Endothelial cell of umbilical vein (primary cell): Measurements from ENCODE around the gene AHSP. TPM values are rescaled to one million over a fixed set of nuclear protein-coding genes. Genes with fewer than 3 reads are reported as not detected.

Experiments
- BruUV-seq: library from RNA; stranded (reverse); fragments of 400-500 nt; replicated peaks from 2 replicates; lab custom pipeline; 2021; lab: Mats Ljungman, UMichigan
- CTCF ChIA-PET: fragments of 300-600, 350-600 bp; sonication (Branson Sonifier 250); formaldehyde crosslinking; loops from one replicate; lab custom pipeline; 2021; ENCODE audit warnings: antibody characterized with exemption, inconsistent platforms; lab: Charles Lee
- POLR2A ChIA-PET: fragments of 300-600, 350-600 bp; sonication (Branson Sonifier 250); formaldehyde crosslinking; loops from one replicate; lab custom pipeline; 2021; ENCODE audit warnings: antibody characterized with exemption, inconsistent platforms; lab: Charles Lee
- DNase-seq: peaks from one replicate; pipeline ENCODE4 v3.0.0-alpha.2; 2011; ENCODE audit warnings: low read depth, low spot score
- FAIRE-seq: peaks from 2 replicates; lab custom pipeline; 2011; peaks lifted over from hg19 to GRCh38; lab: Jason Lieb, UNC
- H2AFZ ChIP-seq: 2 replicates; pipeline ENCODE4 v1.6.0; 2012; ENCODE audit warnings: low read depth, low read length, control low read depth, inconsistent platforms
- H3K27ac ChIP-seq: 2 replicates; pipeline ENCODE4 v1.5.1; 2011; ENCODE audit warnings: low read depth, mild to moderate bottlenecking, control low read depth, low read length, moderate library complexity; ENCODE audit not compliant: insufficient read depth
- H3K27me3 ChIP-seq, 2 experiments: 2 replicates each; pipeline versions ENCODE4 v1.6.0 to v1.6.1; 2011; ENCODE audit warnings: low read length in 2 of 2, mixed read lengths in 1 of 2; ENCODE audit not compliant: control insufficient read depth in 2 of 2, insufficient read depth in 2 of 2
- H3K36me3 ChIP-seq, 2 experiments: 2 replicates in 1 of 2; 3 replicates in 1 of 2; pipeline ENCODE4 v1.5.1; 2011; ENCODE audit warnings: low read length in 2 of 2, mild to moderate bottlenecking in 1 of 2, moderate library complexity in 1 of 2; ENCODE audit not compliant: control insufficient read depth in 2 of 2, insufficient read depth in 2 of 2; ENCODE audit errors: extremely low read depth in 1 of 2
- H3K4me1 ChIP-seq: 3 replicates; pipeline ENCODE4 v1.5.1; 2011; ENCODE audit warnings: mild to moderate bottlenecking, low read length; ENCODE audit not compliant: control insufficient read depth, insufficient read depth; ENCODE audit errors: extremely low read depth
- H3K4me2 ChIP-seq: 2 replicates; pipeline ENCODE4 v1.6.1; 2011; ENCODE audit warnings: low read length, control low read depth, mixed read lengths; ENCODE audit not compliant: insufficient read depth
- H3K4me3 ChIP-seq, 3 experiments: fragments of 200-600 bp in 1 of 3; sonication (generic), shearing (Covaris generic) in 1 of 3; replicated peaks in 1 of 3; 2 replicates each; pipeline ENCODE4 v1.5.1; 2011 to 2016; ENCODE audit warnings: control low read depth in 3 of 3, low read length in 3 of 3, mild to moderate bottlenecking in 2 of 3, inconsistent platforms in 1 of 3, low read depth in 1 of 3, moderate library complexity in 1 of 3; ENCODE audit not compliant: insufficient read depth in 1 of 3
- H3K79me2 ChIP-seq: 2 replicates; pipeline ENCODE4 v1.6.0; 2012; ENCODE audit warnings: low read length, inconsistent platforms; ENCODE audit not compliant: control insufficient read depth, insufficient read depth
- H3K9ac ChIP-seq: replicated peaks from 2 replicates; pipeline ENCODE3; 2011; ENCODE audit warnings: low read length, control low read depth; ENCODE audit not compliant: insufficient read depth; ENCODE audit errors: extremely low read depth
- H3K9me1 ChIP-seq: replicated peaks from 3 replicates; pipeline ENCODE4 v1.6.0; 2011; ENCODE audit warnings: mild to moderate bottlenecking, low read length; ENCODE audit not compliant: control insufficient read depth, insufficient read depth; ENCODE audit errors: extremely low read depth
- H3K9me3 ChIP-seq: replicated peaks from 2 replicates; pipeline ENCODE4 v1.5.1; 2012; ENCODE audit warnings: low read length, inconsistent platforms; ENCODE audit not compliant: control insufficient read depth, insufficient read depth
- H4K20me1 ChIP-seq: replicated peaks from 2 replicates; pipeline ENCODE3; 2011; ENCODE audit warnings: mild to moderate bottlenecking, low read length; ENCODE audit not compliant: control insufficient read depth, insufficient read depth; ENCODE audit errors: extremely low read depth
- CTCF ChIP-seq, 2 donors: IDR thresholded peaks; 1 replicate in 1 of 2; 2 replicates in 1 of 2; pipeline ENCODE4 v1.5.1; 2011; ENCODE audit warnings: low read length in 2 of 2, mild to moderate bottlenecking in 2 of 2, moderate library complexity in 2 of 2, control low read depth in 1 of 2, inconsistent platforms in 1 of 2, low read depth in 1 of 2; ENCODE audit not compliant: insufficient read depth in 1 of 2; ENCODE audit errors: extremely low read depth in 1 of 2
- EZH2 ChIP-seq: IDR thresholded peaks from 2 replicates; pipeline ENCODE4 v1.6.1; 2012; ENCODE audit warnings: borderline replicate concordance, low read depth, mild to moderate bottlenecking, moderate library complexity, low read length, inconsistent platforms; ENCODE audit not compliant: severe bottlenecking
- FOS ChIP-seq: IDR thresholded peaks from 2 replicates; pipeline ENCODE4 v1.6.1; 2011; ENCODE audit warnings: mild to moderate bottlenecking, low read length, moderate library complexity, borderline replicate concordance; ENCODE audit not compliant: insufficient read depth
- GATA2 ChIP-seq: IDR thresholded peaks from 2 replicates; pipeline ENCODE4 v1.7.0; 2011; ENCODE audit warnings: low read depth, mild to moderate bottlenecking, moderate library complexity, mixed read lengths, low read length; ENCODE audit not compliant: insufficient read length, insufficient read depth
- JUN ChIP-seq: IDR thresholded peaks from 2 replicates; pipeline ENCODE4 v1.6.1; 2011; ENCODE audit warnings: borderline replicate concordance, low read depth; ENCODE audit not compliant: insufficient read length, insufficient read depth
- MAX ChIP-seq: IDR thresholded peaks from 2 replicates; pipeline ENCODE4 v1.6.1; 2011; ENCODE audit not compliant: insufficient read depth, insufficient read length
- MYC ChIP-seq: IDR thresholded peaks from one replicate; pipeline ENCODE4 v1.6.1; 2011; ENCODE audit warnings: mild to moderate bottlenecking, low read depth, low read length
- POLR2A ChIP-seq: IDR thresholded peaks from 2 replicates; pipeline ENCODE4 v1.6.1; 2012; ENCODE audit warnings: low read depth, mild to moderate bottlenecking, control low read depth, low read length
- POLR2AphosphoS5 ChIP-seq: IDR thresholded peaks from 2 replicates; pipeline ENCODE4 v1.6.1; 2012; ENCODE audit warnings: low read depth, mild to moderate bottlenecking, control low read depth, low read length, moderate library complexity; ENCODE audit not compliant: insufficient read depth
- dilution Hi-C: fragments of 300-500 bp; cut with MboI; formaldehyde crosslinking; loops from one replicate; pipeline ENCODE4 v1.15.0; 2019; ENCODE audit warnings: low sequenced_read_pairs; ENCODE audit not compliant: extremely low pct_ligation_motif_present
- intact Hi-C: fragments of 100-400 bp; cut with micrococcal nuclease; formaldehyde crosslinking; loops from one replicate; pipeline ENCODE4 v1.10.0; 2022
- polyA plus RNA-seq, 4 experiments: library from polyadenylated mRNA; depleted of rRNA in 3 of 4; stranded (reverse) in 3 of 4; unstranded in 1 of 4; fragments of >200 nt; gene quantifications; 2 replicates each; pipeline versions ENCODE4 v1.2.1 to v1.2.3, GENCODE V29; 2011 to 2012; ENCODE audit warnings: missing spikeins in 1 of 4
- total RNA-seq: library from RNA; stranded (reverse); gene quantifications from 2 replicates; pipeline ENCODE4 v1.2.3, GENCODE V29; 2021

AHSP gene
- total and polyA plus RNA-seq, 2 donors (not counting 3 experiments of a cell fraction or from before 2014, with no cell fraction given) = not detected

GRCh38 chr16:31501966-31502348 is 25.7 kb upstream of the AHSP start:
- H3K36me3 ChIP-seq = peaks cover 2 to 3% of the 10 kb centered on the region in 2 experiments
- DNase-seq (no peak), FAIRE-seq (no peak)
- TF ChIP-seq GATA2 (no peak), POLR2AphosphoS5 (no peak), JUN (no peak), POLR2A (no peak)
- no peaks in the 10 kb centered on the region for H3K9me3 ChIP-seq
- H3K27ac ChIP-seq = no peak overlapping the region
- peaks cover 12% of the 10 kb centered on the region for H3K4me1 ChIP-seq
- BruUV-seq = no TSS peak
- no peak overlapping the region for H3K4me3 ChIP-seq
- CTCF ChIA-PET = no interaction called here
- POLR2A ChIA-PET = no interaction called here
- no peaks in the 10 kb centered on the region for H3K9me1 ChIP-seq
- H3K27me3 ChIP-seq = no peaks in the 10 kb centered on the region
- no peak overlapping the region for H2AFZ ChIP-seq
- H3K9ac ChIP-seq = no peak overlapping the region
- dilution Hi-C loops = no loop called here
- intact Hi-C loops = loop anchor here (10.0 kb wide), 1 partner anchor 363 kb away; no protein-coding TSS in a partner anchor
- peaks cover 2% of the 10 kb centered on the region for H3K79me2 ChIP-seq
- H4K20me1 ChIP-seq = no peaks in the 10 kb centered on the region
- H3K4me2 ChIP-seq = no peak overlapping the region

GRCh38 chr16:31502981-31503380 is 24.7 kb upstream of the AHSP start:
- ChIA-PET POLR2A (no interaction called here), CTCF (no interaction called here)
- FAIRE-seq (no peak), DNase-seq (no peak)
- H3K27ac ChIP-seq = no peak overlapping the region
- H4K20me1 ChIP-seq = no peaks in the 10 kb centered on the region
- no peak overlapping the region for H2AFZ ChIP-seq
- dilution Hi-C loops = no loop called here
- TF ChIP-seq CTCF (IDR thresholded peaks at IDR 0.05; ENCODE audit: extremely low read depth in 1 of 2, insufficient read depth in 1 of 2, low read depth in 1 of 2, low read length in 2 of 2) (no peak), POLR2A (no peak), MAX (no peak), JUN (no peak), POLR2AphosphoS5 (no peak), GATA2 (no peak), EZH2 (no peak), MYC (no peak), FOS (no peak)
- intact Hi-C loops = loop anchor here (10.0 kb wide), 1 partner anchor 362 kb away; no protein-coding TSS in a partner anchor
- H3K4me1 ChIP-seq = peaks cover 19% of the 10 kb centered on the region
- BruUV-seq = no TSS peak
- no peaks in the 10 kb centered on the region for H3K27me3 ChIP-seq
- H3K4me3 ChIP-seq = no peak overlapping the region
- H3K36me3 ChIP-seq = peaks cover 2 to 3% of the 10 kb centered on the region in 2 experiments
- no peaks in the 10 kb centered on the region for H3K9me3 ChIP-seq
- no peak overlapping the region for H3K4me2 ChIP-seq
- no peak overlapping the region for H3K9ac ChIP-seq
- H3K79me2 ChIP-seq = peaks cover 12% of the 10 kb centered on the region
- H3K9me1 ChIP-seq = no peaks in the 10 kb centered on the region
